SH-SY5Y (cell line): ENCODE results near the gene PIK3CA.

Source experiments
- GATA2 ChIP-seq: IDR thresholded peaks from 2 replicates; pipeline ENCODE4 v1.6.1; 2011; ENCODE audit warnings: mild to moderate bottlenecking, low read depth, low read length
- GATA3 ChIP-seq: IDR thresholded peaks from 2 replicates; pipeline ENCODE4 v1.6.1; 2011; ENCODE audit warnings: low read depth, mild to moderate bottlenecking, low read length, moderate library complexity

DNA sequence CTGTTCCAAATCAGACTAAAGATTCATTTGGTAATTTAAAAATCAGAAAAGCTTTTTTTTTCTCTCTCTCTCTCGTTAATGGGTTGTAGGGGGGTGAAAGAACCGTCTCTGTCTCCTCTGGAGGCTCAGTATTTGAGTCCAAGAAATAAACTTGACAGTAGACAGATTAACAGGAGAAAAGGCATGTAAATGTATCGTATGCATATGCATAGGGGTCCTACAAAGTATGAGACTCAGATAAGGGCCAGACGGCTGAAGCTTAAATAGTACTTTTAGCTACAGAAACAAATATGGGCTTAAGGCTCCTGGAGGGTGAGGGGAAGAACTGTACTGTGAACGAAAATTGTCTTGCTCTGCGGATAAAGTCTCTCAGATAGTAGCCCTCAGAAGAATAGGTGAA is 42.4 kb downstream of the PIK3CA start:
- TF ChIP-seq GATA2 (no peak), GATA3 (no peak)
